Measurements from ENCODE around the gene SCARF2. TPM values are rescaled to one million over a fixed set of nuclear protein-coding genes. Genes with fewer than 3 reads are reported as not detected.

SCARF2 gene
- total RNA-seq, 1 experiment from 2014 or later = 17.0 TPM

- in situ Hi-C loops (cut with HindIII; ENCODE audit: low pct_unique_long_range_greater_than_20kb, low sequenced_read_pairs) = no loop called here
- DNase-seq (ENCODE audit: low read depth, low spot score) = no peak
These were observed 8.9 kb upstream of the SCARF2 start for GRCh38 chr22:20446383-20446970.

GRCh38 chr22:20444325-20444724 lies 6.7 kb upstream of the SCARF2 start:
- DNase-seq (ENCODE audit: low read depth, low spot score) = no peak
- in situ Hi-C loops (cut with HindIII; ENCODE audit: low pct_unique_long_range_greater_than_20kb, low sequenced_read_pairs) = no loop called here

- in situ Hi-C loops (cut with HindIII; ENCODE audit: low pct_unique_long_range_greater_than_20kb, low sequenced_read_pairs) = no loop called here
- no peak for DNase-seq (ENCODE audit: low read depth, low spot score)
These were observed 5.1 kb upstream of the SCARF2 start for GRCh38 chr22:20442485-20443284.

- in situ Hi-C loops (cut with HindIII; ENCODE audit: low pct_unique_long_range_greater_than_20kb, low sequenced_read_pairs) = no loop called here
These were observed 4.2 kb upstream of the SCARF2 start for GRCh38 chr22:20441631-20442484.

GRCh38 chr22:20440637-20441591 lies 3.3 kb upstream of the SCARF2 start:
- DNase-seq (ENCODE audit: low read depth, low spot score) = no peak
- in situ Hi-C loops (cut with HindIII; ENCODE audit: low pct_unique_long_range_greater_than_20kb, low sequenced_read_pairs) = no loop called here

More at GRCh38 chr22:20441631-20442484, 4.2 kb upstream of the SCARF2 start:
- DNase-seq (ENCODE audit: low read depth, low spot score) = no peak

GRCh38 chr22:20439928-20440575 lies 2.4 kb upstream of the SCARF2 start:
- no peak for DNase-seq (ENCODE audit: low read depth, low spot score)
- in situ Hi-C loops (cut with HindIII; ENCODE audit: low pct_unique_long_range_greater_than_20kb, low sequenced_read_pairs) = no loop called here

GRCh38 chr22:20439556-20439927 lies 1.9 kb upstream of the SCARF2 start:
- DNase-seq (ENCODE audit: low read depth, low spot score) = no peak
- in situ Hi-C loops (cut with HindIII; ENCODE audit: low pct_unique_long_range_greater_than_20kb, low sequenced_read_pairs) = no loop called here

GRCh38 chr22:20438678-20439492 lies 1.3 kb upstream of the SCARF2 start:
- in situ Hi-C loops (cut with HindIII; ENCODE audit: low pct_unique_long_range_greater_than_20kb, low sequenced_read_pairs) = no loop called here
- peak; percentile 51 for DNase-seq (ENCODE audit: low read depth, low spot score)

GRCh38 chr22:20438427-20438677 lies 727 bp upstream of the SCARF2 start:
- no peak for DNase-seq (ENCODE audit: low read depth, low spot score)
- in situ Hi-C loops (cut with HindIII; ENCODE audit: low pct_unique_long_range_greater_than_20kb, low sequenced_read_pairs) = no loop called here

- DNase-seq (ENCODE audit: low read depth, low spot score) = no peak
These were observed 635 bp downstream of the SCARF2 start for GRCh38 chr22:20436768-20437612.

GRCh38 chr22:20436307-20436767 lies 1.3 kb downstream of the SCARF2 start:
- in situ Hi-C loops (cut with HindIII; ENCODE audit: low pct_unique_long_range_greater_than_20kb, low sequenced_read_pairs) = no loop called here
- DNase-seq (ENCODE audit: low read depth, low spot score) = no peak

More at GRCh38 chr22:20436768-20437612, 635 bp downstream of the SCARF2 start:
- in situ Hi-C loops (cut with HindIII; ENCODE audit: low pct_unique_long_range_greater_than_20kb, low sequenced_read_pairs) = no loop called here

GRCh38 chr22:20435436-20436306 lies 2.0 kb downstream of the SCARF2 start:
- in situ Hi-C loops (cut with HindIII; ENCODE audit: low pct_unique_long_range_greater_than_20kb, low sequenced_read_pairs) = no loop called here
- DNase-seq (ENCODE audit: low read depth, low spot score) = no peak

- DNase-seq (ENCODE audit: low read depth, low spot score) = no peak
- in situ Hi-C loops (cut with HindIII; ENCODE audit: low pct_unique_long_range_greater_than_20kb, low sequenced_read_pairs) = no loop called here
These were observed 2.9 kb downstream of the SCARF2 start for GRCh38 chr22:20434773-20435172.

- no peak for DNase-seq (ENCODE audit: low read depth, low spot score)
- in situ Hi-C loops (cut with HindIII; ENCODE audit: low pct_unique_long_range_greater_than_20kb, low sequenced_read_pairs) = no loop called here
These were observed 3.3 kb downstream of the SCARF2 start for GRCh38 chr22:20434264-20434751.

Measured in SK-MEL-5 (cell line).